GM12878 (cell line): Measurements from ENCODE around the gene FGD4. TPM values are rescaled to one million over a fixed set of nuclear protein-coding genes. Genes with fewer than 3 reads are reported as not detected.

Experiments used
- ATAC-seq: fragments of 200-7000 bp; cut with Tn5 transposase; 3 replicates; pipeline ENCODE4 v1.9.1; 2020; ENCODE audit warnings: mild to moderate bottlenecking, moderate library complexity
- BruUV-seq: library from RNA; stranded (reverse); fragments of 400-500 nt; replicated peaks from 2 replicates; lab custom pipeline; 2021; lab: Mats Ljungman, UMichigan
- CTCF ChIA-PET: fragments of 300-600 bp; sonication (Branson Sonifier 250); formaldehyde crosslinking; extraction: SDS; loops from one replicate; lab custom pipeline; 2021; ENCODE audit warnings: inconsistent platforms; lab: Yijun Ruan, JAX
- POLR2A ChIA-PET: fragments of 350-600 bp; formaldehyde crosslinking; extraction: SDS; loops from one replicate; lab custom pipeline; 2021; ENCODE audit warnings: inconsistent platforms; lab: Charles Lee
- RAD21 ChIA-PET: fragments of 300-600 bp; sonication (Branson Sonifier 250); formaldehyde crosslinking; loops from one replicate; lab custom pipeline; 2023; ENCODE audit warnings: antibody characterized with exemption; ENCODE audit not compliant: unreplicated experiment; lab: Charles Lee
- SMC1A ChIA-PET: fragments of 300-600 bp; sonication (Branson Sonifier 250); formaldehyde crosslinking; loops from one replicate; lab custom pipeline; 2023; ENCODE audit not compliant: unreplicated experiment, uncharacterized antibody; lab: Charles Lee
- DNase-seq: peaks from one replicate; pipeline ENCODE4 v3.0.0-alpha.2; 2011; ENCODE audit warnings: low read depth, low spot score
- FAIRE-seq: peaks from 3 replicates; lab custom pipeline; 2011; peaks lifted over from hg19 to GRCh38; lab: Jason Lieb, UNC
- H2AFZ ChIP-seq: 2 replicates; pipeline ENCODE4 v1.6.0; 2011; ENCODE audit warnings: low read depth, low read length, control low read depth; ENCODE audit not compliant: control insufficient read depth
- H3K27ac ChIP-seq: 2 replicates; pipeline ENCODE4 v1.5.1; 2011; ENCODE audit warnings: control low read depth; ENCODE audit not compliant: control insufficient read depth, insufficient read depth
- H3K27me3 ChIP-seq, 2 experiments: replicated peaks in 1 of 2; 2 replicates each; pipeline versions ENCODE4 v1.6.0 to v1.6.1; 2011; ENCODE audit warnings: low read length in 1 of 2; ENCODE audit not compliant: control insufficient read depth in 2 of 2, insufficient read depth in 2 of 2
- H3K36me3 ChIP-seq, 2 experiments: 2 replicates each; pipeline ENCODE4 v1.5.1; 2011; ENCODE audit warnings: low read length in 1 of 2; ENCODE audit not compliant: control insufficient read depth in 2 of 2, insufficient read depth in 2 of 2
- H3K4me1 ChIP-seq: 2 replicates; pipeline ENCODE4 v1.6.1; 2011; ENCODE audit warnings: mild to moderate bottlenecking, low read length, moderate library complexity, mixed read lengths; ENCODE audit not compliant: control insufficient read depth, insufficient read depth
- H3K4me2 ChIP-seq: 2 replicates; pipeline ENCODE4 v1.6.0; 2011; ENCODE audit warnings: control low read depth; ENCODE audit not compliant: control insufficient read depth, insufficient read depth
- H3K4me3 ChIP-seq: fragments of 200-600 bp; sonication (generic); 2 replicates; pipeline ENCODE4 v1.5.1; 2016
- H3K79me2 ChIP-seq: 2 replicates; pipeline ENCODE4 v1.6.0; 2011; ENCODE audit warnings: low read length; ENCODE audit not compliant: control insufficient read depth, insufficient read depth
- H3K9ac ChIP-seq: 2 replicates; pipeline ENCODE4 v1.8.0; 2011; ENCODE audit warnings: low read length, control low read depth, mixed read lengths; ENCODE audit not compliant: control insufficient read depth, insufficient read depth
- H3K9me3 ChIP-seq: replicated peaks from 3 replicates; pipeline ENCODE4 v1.5.1; 2011; ENCODE audit warnings: mild to moderate bottlenecking, low read length; ENCODE audit not compliant: control insufficient read depth, insufficient read depth
- H4K20me1 ChIP-seq: 2 replicates; pipeline ENCODE4 v1.6.0; 2011; ENCODE audit not compliant: control insufficient read depth, insufficient read depth
- CBX5 ChIP-seq: sonication (generic); IDR thresholded peaks from 2 replicates; pipeline ENCODE4 v1.6.1; 2016; ENCODE audit warnings: low read depth, moderate library complexity, mild to moderate bottlenecking, inconsistent platforms
- E2F4 ChIP-seq: IDR thresholded peaks from 2 replicates; pipeline ENCODE4 v1.6.1; 2012; ENCODE audit warnings: low read depth, low read length, improper control_type of control experiment
- FOXK2 ChIP-seq: fragments of 450-650 bp; IDR thresholded peaks from 2 replicates; pipeline ENCODE4 v1.6.1; 2017; ENCODE audit warnings: mild to moderate bottlenecking, moderate library complexity
- FOXM1 ChIP-seq: IDR thresholded peaks from 2 replicates; pipeline ENCODE4 v1.6.1; 2012; ENCODE audit warnings: low read depth, mild to moderate bottlenecking, inconsistent platforms, low read length, moderate library complexity
- GATAD2B ChIP-seq: fragments of 450-650 bp; conservative IDR thresholded peaks from 2 replicates; pipeline ENCODE4 v1.6.1; 2017; ENCODE audit warnings: low read depth, mild to moderate bottlenecking, moderate library complexity
- HDAC2 ChIP-seq: fragments of 200-600 bp; sonication (generic); IDR thresholded peaks from 2 replicates; pipeline ENCODE4 v1.6.1; 2017
- REST ChIP-seq: IDR thresholded peaks from 2 replicates; pipeline ENCODE4 v1.6.1; 2012; ENCODE audit warnings: mild to moderate bottlenecking, low read depth, low read length
- RUNX3 ChIP-seq: IDR thresholded peaks from 2 replicates; pipeline ENCODE4 v1.6.1; 2012; ENCODE audit warnings: low read length, inconsistent platforms
- SUZ12 ChIP-seq: fragments of 200-600 bp; sonication (generic); IDR thresholded peaks from one replicate; pipeline ENCODE4 v1.6.1; 2018; ENCODE audit warnings: antibody characterized with exemption, mild to moderate bottlenecking; ENCODE audit not compliant: unreplicated experiment
- TBL1XR1 ChIP-seq: IDR thresholded peaks from 2 replicates; pipeline ENCODE4 v1.6.1; 2012; ENCODE audit warnings: low read depth, low read length, improper control_type of control experiment
- ZNF24 ChIP-seq: fragments of 450-650 bp; IDR thresholded peaks from 2 replicates; pipeline ENCODE4 v1.6.1; 2017; ENCODE audit warnings: antibody characterized with exemption, mild to moderate bottlenecking
- ZNF592 ChIP-seq: fragments of 450-650 bp; IDR thresholded peaks from 2 replicates; pipeline ENCODE4 v1.6.1; 2017; ENCODE audit warnings: mild to moderate bottlenecking, moderate library complexity
- ZSCAN29 ChIP-seq: fragments of 450-650 bp; IDR thresholded peaks from 2 replicates; pipeline ENCODE4 v1.6.1; 2017; ENCODE audit warnings: mild to moderate bottlenecking, moderate library complexity
- WGBS: methylation state at CpG from one replicate; pipeline ENCODE4 v1.1.6; 2016; ENCODE audit warnings: low lambda C conversion rate; ENCODE audit not compliant: insufficient replicate concordance, insufficient coverage; ENCODE audit errors: missing lambda C conversion rate; 5-methylcytosine and 5-hydroxymethylcytosine counted together
- in situ Hi-C: fragments of 300-500 bp; cut with MboI; formaldehyde crosslinking; loops from 9 replicates; pipeline ENCODE4 v1.14.3; 2018; ENCODE audit warnings: mixed read lengths
- intact Hi-C: fragments of 100-400 bp; cut with micrococcal nuclease; formaldehyde crosslinking; loops from one replicate; pipeline ENCODE4 v1.14.2; 2022; ENCODE audit not compliant: unreplicated experiment
- polyA plus RNA-seq, 11 experiments: library from polyadenylated mRNA; depleted of rRNA in 4 of 11; unstranded in 6 of 11; stranded (reverse) in 5 of 11; fragments of >200 nt; fragmentation: Nextera tagmentation in 4 of 11; fragmentation: Illumina TruSeq in 1 of 11; extraction: Ambion mirVana in 4 of 11; extraction: Trizol in 1 of 11; gene quantifications; 1 replicate in 1 of 11; 2 replicates in 10 of 11; pipeline versions ENCODE4 v1.2.1 to v1.2.3, GENCODE V29; 2011 to 2016; ENCODE audit warnings: inconsistent platforms in 2 of 11, missing spikeins in 2 of 11, low read depth in 1 of 11
- total RNA-seq, 4 experiments: library from RNA; depleted of rRNA in 3 of 4; stranded (reverse); fragments of >200 nt in 3 of 4; fragmentation: Illumina TruSeq in 1 of 4; extraction: Trizol in 1 of 4; gene quantifications; 2 replicates each; pipeline versions ENCODE4 v1.2.1 to v1.2.3, GENCODE V29; 2013 to 2021

The FGD4 gene
- total and polyA plus RNA-seq, 10 of the 15 experiments (the other 5 are each of a cell fraction or from before 2014, with no cell fraction given): 0.01 to 0.18 (median 0.08) TPM; not detected in 3

- ChIA-PET POLR2A (no interaction called here), RAD21 (no interaction called here), CTCF (no interaction called here), SMC1A (no interaction called here)
- FAIRE-seq (no peak), ATAC-seq (no peak), DNase-seq (no peak)
- Histone ChIP-seq H2AFZ (no peak overlapping the region), H3K9ac (no peak overlapping the region), H3K27ac (no peak overlapping the region), H3K4me1 (no peaks in the 10 kb centered on the region), H3K36me3 (no peaks in the 10 kb centered on the region), H4K20me1 (no peaks in the 10 kb centered on the region), H3K27me3 (no peaks in the 10 kb centered on the region), H3K4me3 (no peak overlapping the region), H3K4me2 (no peak overlapping the region), H3K79me2 (no peaks in the 10 kb centered on the region), H3K9me3 (no peaks in the 10 kb centered on the region; the same call in 2 of the 3 replicates)
- no peak for TF ChIP-seq TBL1XR1
- TF ChIP-seq SUZ12: no peak
- TF ChIP-seq FOXM1: no peak
- TF ChIP-seq E2F4: no peak
- TF ChIP-seq ZNF592: no peak
- TF ChIP-seq ZNF24: no peak
- TF ChIP-seq HDAC2: no peak
- TF ChIP-seq RUNX3: no peak
- no peak for TF ChIP-seq GATAD2B
- TF ChIP-seq FOXK2: no peak
- no peak for TF ChIP-seq CBX5
- no peak for TF ChIP-seq REST
- TF ChIP-seq ZSCAN29: no peak
- in situ Hi-C loops (no loop called here), intact Hi-C loops (no loop called here)
- BruUV-seq: no TSS peak
- WGBS: 61% methylated on average over 6 of the region's 6 CpGs
Measured at GRCh38 chr12:32431025-32431424, 31.7 kb downstream of the FGD4 start.
